IMR-90 (cell line): ENCODE measurements around the gene ELOVL5. TPM values are rescaled to one million over a fixed set of nuclear protein-coding genes. Genes with fewer than 3 reads are reported as not detected.

Source experiments
- ATAC-seq: fragments of 200-7000 bp; cut with Tn5 transposase; 2 replicates; pipeline ENCODE4 v1.9.1; 2020; ENCODE audit warnings: low read depth, mild to moderate bottlenecking, moderate library complexity
- BruUV-seq: library from RNA; stranded (reverse); fragments of 400-500 nt; replicated peaks from 2 replicates; lab custom pipeline; 2021; lab: Mats Ljungman, UMichigan
- CTCF ChIA-PET: fragments of 300-600 bp; formaldehyde crosslinking; extraction: SDS; loops from one replicate; lab custom pipeline; 2021; ENCODE audit warnings: antibody characterized with exemption; lab: Yijun Ruan, JAX
- POLR2A ChIA-PET: fragments of 300-600 bp; sonication (Branson Sonifier 250); formaldehyde crosslinking; loops from one replicate; lab custom pipeline; 2022; ENCODE audit warnings: antibody characterized with exemption; ENCODE audit not compliant: unreplicated experiment; lab: Charles Lee
- DNase-seq: peaks from one replicate; pipeline ENCODE4 v3.0.0; 2013
- H2AFZ ChIP-seq: replicated peaks from 2 replicates; pipeline ENCODE3; 2013; ENCODE audit warnings: low read length, mild to moderate bottlenecking; ENCODE audit not compliant: poor library complexity
- H2AK5ac ChIP-seq: 2 replicates; pipeline ENCODE4 v1.6.1; 2013; ENCODE audit warnings: low read depth, low read length, inconsistent platforms
- H2AK9ac ChIP-seq: replicated peaks from 2 replicates; pipeline ENCODE3; 2013; ENCODE audit warnings: mild to moderate bottlenecking, low read depth, low read length, moderate library complexity; ENCODE audit not compliant: poor library complexity
- H2BK120ac ChIP-seq: 2 replicates; pipeline ENCODE4 v1.6.1; 2013; ENCODE audit warnings: low read depth, low read length, inconsistent platforms
- H2BK15ac ChIP-seq: 3 replicates; pipeline ENCODE4 v1.6.1; 2013; ENCODE audit warnings: low read depth, low read length, inconsistent platforms
- H2BK20ac ChIP-seq: 2 replicates; pipeline ENCODE4 v1.6.1; 2013; ENCODE audit warnings: low read depth, mild to moderate bottlenecking, inconsistent platforms, low read length, moderate library complexity
- H2BK5ac ChIP-seq: 2 replicates; pipeline ENCODE4 v1.6.1; 2013; ENCODE audit warnings: mild to moderate bottlenecking, low read depth, low read length, inconsistent platforms; ENCODE audit not compliant: poor library complexity, severe bottlenecking
- H3K14ac ChIP-seq: replicated peaks from 2 replicates; pipeline ENCODE4 v1.6.1; 2013; ENCODE audit warnings: low read depth, low read length, inconsistent platforms
- H3K18ac ChIP-seq: 2 replicates; pipeline ENCODE4 v1.6.1; 2013; ENCODE audit warnings: low read depth, low read length, control low read depth
- H3K23ac ChIP-seq: 2 replicates; pipeline ENCODE4 v1.6.1; 2013; ENCODE audit warnings: low read depth, low read length, inconsistent platforms
- H3K27ac ChIP-seq: 2 replicates; pipeline ENCODE4 v1.5.1; 2013; ENCODE audit warnings: mild to moderate bottlenecking, control low read depth, low read length; ENCODE audit not compliant: insufficient read depth
- H3K27me3 ChIP-seq: 2 replicates; pipeline ENCODE4 v1.6.1; 2013; ENCODE audit warnings: low read length; ENCODE audit not compliant: control insufficient read depth, insufficient read depth
- H3K36me3 ChIP-seq: 2 replicates; pipeline ENCODE4 v1.6.1; 2013; ENCODE audit warnings: low read length, mixed read lengths; ENCODE audit not compliant: control insufficient read depth, insufficient read depth
- H3K4ac ChIP-seq: 2 replicates; pipeline ENCODE4 v1.6.1; 2013; ENCODE audit warnings: low read depth, low read length, inconsistent platforms
- H3K4me1 ChIP-seq: 2 replicates; pipeline ENCODE4 v1.6.1; 2013; ENCODE audit warnings: low read length, mixed read lengths; ENCODE audit not compliant: control insufficient read depth, insufficient read depth
- H3K4me2 ChIP-seq: 2 replicates; pipeline ENCODE4 v1.6.1; 2013; ENCODE audit warnings: low read depth, mild to moderate bottlenecking, control low read depth, low read length, moderate library complexity
- H3K4me3 ChIP-seq: 2 replicates; pipeline ENCODE4 v1.5.1; 2013; ENCODE audit warnings: low read depth, mild to moderate bottlenecking, control low read depth, low read length, moderate library complexity; ENCODE audit not compliant: insufficient read depth
- H3K56ac ChIP-seq: 2 replicates; pipeline ENCODE4 v1.6.1; 2013; ENCODE audit warnings: low read length, inconsistent platforms; ENCODE audit not compliant: insufficient read depth; ENCODE audit errors: extremely low read depth
- H3K79me1 ChIP-seq, 2 experiments: 2 replicates each; pipeline ENCODE4 v1.6.1; 2013; ENCODE audit warnings: low read length in 2 of 2, inconsistent platforms in 1 of 2, low read depth in 1 of 2
- H3K9ac ChIP-seq: 2 replicates; pipeline ENCODE4 v1.6.1; 2013; ENCODE audit warnings: low read depth, low read length, control low read depth
- H3K9me1 ChIP-seq: 2 replicates; pipeline ENCODE4 v1.6.1; 2013; ENCODE audit warnings: low read length, inconsistent platforms; ENCODE audit not compliant: insufficient read depth
- H3K9me3 ChIP-seq: 2 replicates; pipeline ENCODE4 v1.6.1; 2013; ENCODE audit warnings: low read length; ENCODE audit not compliant: control insufficient read depth, insufficient read depth
- H4K20me1 ChIP-seq: 2 replicates; pipeline ENCODE4 v1.6.1; 2013; ENCODE audit warnings: low read length, inconsistent platforms; ENCODE audit not compliant: insufficient read depth
- H4K5ac ChIP-seq: 2 replicates; pipeline ENCODE4 v1.6.1; 2013; ENCODE audit warnings: mild to moderate bottlenecking, low read depth, low read length, control low read depth
- H4K8ac ChIP-seq, 2 experiments: 2 replicates each; pipeline ENCODE4 v1.6.1; 2013; ENCODE audit warnings: low read depth in 2 of 2, low read length in 2 of 2, control low read depth in 1 of 2, inconsistent platforms in 1 of 2
- H4K91ac ChIP-seq: 2 replicates; pipeline ENCODE4 v1.6.1; 2013; ENCODE audit warnings: low read depth, low read length, inconsistent platforms; ENCODE audit not compliant: insufficient read depth
- BHLHE40 ChIP-seq: fragments of 150-350 bp; IDR thresholded peaks from 2 replicates; pipeline ENCODE4 v1.6.1; 2016; ENCODE audit warnings: mild to moderate bottlenecking, low read depth, low read length
- CHD1 ChIP-seq: IDR thresholded peaks from 2 replicates; pipeline ENCODE4 v1.6.1; 2012; ENCODE audit warnings: low read depth, low read length, improper control_type of control experiment
- FOS ChIP-seq: fragments of 150-350 bp; IDR thresholded peaks from 2 replicates; pipeline ENCODE4 v1.6.1; 2016; ENCODE audit warnings: low read depth, low read length
- MAFK ChIP-seq: IDR thresholded peaks from 2 replicates; pipeline ENCODE4 v1.6.1; 2012; ENCODE audit warnings: low read depth, low read length, improper control_type of control experiment
- MAZ ChIP-seq: IDR thresholded peaks from 2 replicates; pipeline ENCODE4 v1.6.1; 2012; ENCODE audit warnings: low read depth, mild to moderate bottlenecking, low read length, improper control_type of control experiment, moderate library complexity, borderline replicate concordance
- MXI1 ChIP-seq: IDR thresholded peaks from 2 replicates; pipeline ENCODE4 v1.6.1; 2012; ENCODE audit warnings: low read depth, mild to moderate bottlenecking, low read length, moderate library complexity, borderline replicate concordance
- POLR2A ChIP-seq: IDR thresholded peaks from 2 replicates; pipeline ENCODE4 v1.6.1; 2012; ENCODE audit warnings: mild to moderate bottlenecking, low read depth, low read length
- RAD21 ChIP-seq: IDR thresholded peaks from 2 replicates; pipeline ENCODE4 v1.6.1; 2012; ENCODE audit warnings: low read length, improper control_type of control experiment
- RCOR1 ChIP-seq: IDR thresholded peaks from 2 replicates; pipeline ENCODE4 v1.6.1; 2012; ENCODE audit warnings: mild to moderate bottlenecking, low read length, improper control_type of control experiment; ENCODE audit not compliant: insufficient replicate concordance
- RFX5 ChIP-seq: IDR thresholded peaks from 2 replicates; pipeline ENCODE4 v1.8.0; 2012; ENCODE audit warnings: low read depth, mild to moderate bottlenecking, low read length, moderate library complexity
- SMC3 ChIP-seq: fragments of 150-350 bp; IDR thresholded peaks from 2 replicates; pipeline ENCODE4 v1.6.1; 2016; ENCODE audit warnings: low read depth, mild to moderate bottlenecking, antibody characterized with exemption, low read length, moderate library complexity
- WGBS, 2 experiments: methylation state at CpG; one replicate each; pipeline versions ENCODE4 v1.1.5 to v1.1.7; 2013; ENCODE audit warnings: missing lambda C conversion rate in 2 of 2; ENCODE audit not compliant: insufficient read length in 1 of 2; ENCODE audit errors: extremely low coverage in 2 of 2; 5-methylcytosine and 5-hydroxymethylcytosine counted together
- dilution Hi-C: fragments of 300-500 bp; cut with HindIII; formaldehyde crosslinking; loops from one replicate; pipeline ENCODE4 v1.14.3; 2018; ENCODE audit warnings: low sequenced_read_pairs; ENCODE audit not compliant: unreplicated experiment
- in situ Hi-C: fragments of 300-500 bp; cut with MboI; formaldehyde crosslinking; loops from 3 replicates; pipeline ENCODE4 v1.14.3; 2019; ENCODE audit warnings: low sequenced_read_pairs, inconsistent platforms, mixed read lengths
- intact Hi-C: fragments of 100-400 bp; cut with micrococcal nuclease; formaldehyde crosslinking; loops from 2 replicates; pipeline ENCODE4 v1.10.0; 2022
- polyA plus RNA-seq, 3 experiments: library from polyadenylated mRNA; depleted of rRNA; stranded (reverse); fragments of >200 nt; gene quantifications; 2 replicates each; pipeline ENCODE4 v1.2.3, GENCODE V29; 2012; ENCODE audit warnings: low replicate concordance in 1 of 3
- total RNA-seq: library from RNA; depleted of rRNA; stranded (reverse); fragments of >200 nt; gene quantifications from 2 replicates; pipeline ENCODE4 v1.2.3, GENCODE V29; 2012
- TF ChIP-seq, protein P1 (sequence below): fragments of 150-350 bp; IDR thresholded peaks from 2 replicates; pipeline ENCODE4 v1.6.1; 2016; ENCODE audit warnings: low read depth, mild to moderate bottlenecking, low read length, moderate library complexity, borderline replicate concordance
- TF ChIP-seq, protein P2 (sequence below): conservative IDR thresholded peaks from 2 replicates; pipeline ENCODE4 v1.5.1; 2012; ENCODE audit warnings: mild to moderate bottlenecking, low read depth, low read length, improper control_type of control experiment
- TF ChIP-seq, protein P3 (sequence below): fragments of 150-350 bp; IDR thresholded peaks from 2 replicates; pipeline ENCODE4 v1.6.1; 2017; ENCODE audit warnings: mild to moderate bottlenecking, antibody characterized with exemption, low read length, low read depth

ELOVL5 gene
- total and polyA plus RNA-seq, 2 of the 4 experiments (the other 2 are of a cell fraction) = 32.1 to 42.3 TPM

DNA sequence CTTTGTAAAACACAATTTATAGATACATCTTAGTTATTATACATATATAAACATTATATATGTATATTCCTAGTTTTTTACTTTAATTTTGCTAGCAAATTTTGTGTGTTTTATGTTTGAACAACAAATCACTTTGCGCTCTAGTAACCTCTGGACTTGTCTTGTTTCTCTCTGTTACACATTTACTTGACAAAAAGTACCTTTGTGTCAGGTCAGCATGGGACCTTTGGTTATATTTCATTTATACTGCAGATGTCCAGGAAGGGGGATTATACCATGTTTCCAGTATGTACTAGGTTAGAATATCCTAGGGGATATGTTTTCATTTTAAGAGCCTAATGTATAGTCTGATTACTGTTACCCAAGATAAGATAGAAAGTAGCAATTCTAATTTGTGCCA is 28.5 kb upstream of the ELOVL5 start:
- Histone ChIP-seq H3K4ac (no peak overlapping the region), H3K14ac (no peak overlapping the region), H3K4me1 (no peaks in the 10 kb centered on the region), H3K9ac (no peak overlapping the region), H3K36me3 (no peaks in the 10 kb centered on the region), H2AK9ac (no peak overlapping the region), H2BK5ac (no peak overlapping the region), H2AFZ (no peak overlapping the region), H3K27me3 (peaks cover 30% of the 10 kb centered on the region), H4K8ac (no peak overlapping the region), H2BK20ac (no peak overlapping the region), H3K23ac (no peak overlapping the region), H3K18ac (no peak overlapping the region), H3K4me2 (no peak overlapping the region), H3K79me1 (no peaks in the 10 kb centered on the region), H4K91ac (no peak overlapping the region), H3K9me1 (no peaks in the 10 kb centered on the region), H2BK15ac (no peak overlapping the region), H3K4me3 (no peak overlapping the region), H4K20me1 (no peaks in the 10 kb centered on the region), H3K9me3 (no peaks in the 10 kb centered on the region), H3K56ac (no peak overlapping the region), H3K27ac (no peak overlapping the region), H4K5ac (no peak overlapping the region), H2AK5ac (no peak overlapping the region), H2BK120ac (no peak overlapping the region)
- WGBS, 2 experiments = no CpG with 5 or more reads among the region's 1 CpG
- BruUV-seq = no TSS peak
- in situ Hi-C loops = no loop called here
- TF ChIP-seq MXI1 (no peak), MAZ (no peak), BHLHE40 (no peak), FOS (no peak), RAD21 (no peak), RFX5 (no peak), RCOR1 (no peak), SMC3 (no peak), CHD1 (no peak), POLR2A (no peak), MAFK (no peak)
- TF ChIP-seq, protein P1, sequence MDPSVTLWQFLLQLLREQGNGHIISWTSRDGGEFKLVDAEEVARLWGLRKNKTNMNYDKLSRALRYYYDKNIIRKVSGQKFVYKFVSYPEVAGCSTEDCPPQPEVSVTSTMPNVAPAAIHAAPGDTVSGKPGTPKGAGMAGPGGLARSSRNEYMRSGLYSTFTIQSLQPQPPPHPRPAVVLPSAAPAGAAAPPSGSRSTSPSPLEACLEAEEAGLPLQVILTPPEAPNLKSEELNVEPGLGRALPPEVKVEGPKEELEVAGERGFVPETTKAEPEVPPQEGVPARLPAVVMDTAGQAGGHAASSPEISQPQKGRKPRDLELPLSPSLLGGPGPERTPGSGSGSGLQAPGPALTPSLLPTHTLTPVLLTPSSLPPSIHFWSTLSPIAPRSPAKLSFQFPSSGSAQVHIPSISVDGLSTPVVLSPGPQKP = no peak
- TF ChIP-seq, protein P2, sequence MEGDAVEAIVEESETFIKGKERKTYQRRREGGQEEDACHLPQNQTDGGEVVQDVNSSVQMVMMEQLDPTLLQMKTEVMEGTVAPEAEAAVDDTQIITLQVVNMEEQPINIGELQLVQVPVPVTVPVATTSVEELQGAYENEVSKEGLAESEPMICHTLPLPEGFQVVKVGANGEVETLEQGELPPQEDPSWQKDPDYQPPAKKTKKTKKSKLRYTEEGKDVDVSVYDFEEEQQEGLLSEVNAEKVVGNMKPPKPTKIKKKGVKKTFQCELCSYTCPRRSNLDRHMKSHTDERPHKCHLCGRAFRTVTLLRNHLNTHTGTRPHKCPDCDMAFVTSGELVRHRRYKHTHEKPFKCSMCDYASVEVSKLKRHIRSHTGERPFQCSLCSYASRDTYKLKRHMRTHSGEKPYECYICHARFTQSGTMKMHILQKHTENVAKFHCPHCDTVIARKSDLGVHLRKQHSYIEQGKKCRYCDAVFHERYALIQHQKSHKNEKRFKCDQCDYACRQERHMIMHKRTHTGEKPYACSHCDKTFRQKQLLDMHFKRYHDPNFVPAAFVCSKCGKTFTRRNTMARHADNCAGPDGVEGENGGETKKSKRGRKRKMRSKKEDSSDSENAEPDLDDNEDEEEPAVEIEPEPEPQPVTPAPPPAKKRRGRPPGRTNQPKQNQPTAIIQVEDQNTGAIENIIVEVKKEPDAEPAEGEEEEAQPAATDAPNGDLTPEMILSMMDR = no peak
- TF ChIP-seq, protein P3, sequence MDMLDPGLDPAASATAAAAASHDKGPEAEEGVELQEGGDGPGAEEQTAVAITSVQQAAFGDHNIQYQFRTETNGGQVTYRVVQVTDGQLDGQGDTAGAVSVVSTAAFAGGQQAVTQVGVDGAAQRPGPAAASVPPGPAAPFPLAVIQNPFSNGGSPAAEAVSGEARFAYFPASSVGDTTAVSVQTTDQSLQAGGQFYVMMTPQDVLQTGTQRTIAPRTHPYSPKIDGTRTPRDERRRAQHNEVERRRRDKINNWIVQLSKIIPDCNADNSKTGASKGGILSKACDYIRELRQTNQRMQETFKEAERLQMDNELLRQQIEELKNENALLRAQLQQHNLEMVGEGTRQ = no peak
- POLR2A ChIA-PET = no interaction called here
- ATAC-seq (no peak), DNase-seq (no peak)
- dilution Hi-C loops = no loop called here
- CTCF ChIA-PET = no interaction called here
- intact Hi-C loops = no loop called here
